ENCODE data around the gene CLIC3.

Gene CLIC3

DNA sequence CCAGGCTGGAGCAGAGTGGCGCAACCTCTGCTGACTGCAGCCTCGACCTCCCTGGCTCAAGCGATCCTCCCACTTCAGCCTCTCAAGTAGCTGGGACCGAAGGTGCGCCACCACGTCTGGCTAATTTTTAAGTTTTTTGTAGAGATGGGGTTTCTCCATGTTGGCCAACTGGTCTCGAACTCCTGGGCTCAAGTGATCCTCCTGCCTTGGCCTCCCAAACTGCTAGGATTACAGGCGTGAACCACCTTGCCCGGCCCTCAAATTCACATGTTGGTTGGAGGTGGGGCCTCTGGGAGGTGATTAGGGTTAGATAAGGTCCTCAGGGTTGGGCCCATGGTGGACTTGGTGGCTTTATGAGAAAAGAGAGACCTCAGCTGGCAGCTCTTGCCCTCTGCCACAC lies 34.2 kb downstream of the CLIC3 start:
- no peak for DNase-seq

- peak; percentile 32 for DNase-seq
These were observed 34.9 kb downstream of the CLIC3 start for GRCh38 chr9:136961279-136962065.

DNA sequence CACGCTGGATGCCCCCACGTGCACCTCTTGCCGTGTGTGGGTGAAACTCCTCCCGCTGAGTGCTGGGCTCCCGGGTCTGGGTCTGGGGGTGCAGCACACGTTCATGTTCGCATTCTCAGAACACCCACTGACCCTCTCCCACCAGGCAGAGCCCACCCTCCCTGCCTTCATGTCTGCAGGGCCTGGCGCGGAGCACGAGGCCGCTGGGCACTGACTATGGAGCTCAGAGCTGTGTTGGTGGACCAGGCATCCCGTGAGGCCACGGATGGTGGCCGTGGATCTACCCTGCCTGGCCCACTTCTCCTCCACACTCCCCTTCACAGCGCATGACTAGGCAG lies 35.5 kb downstream of the CLIC3 start:
- no peak for DNase-seq

GRCh38 chr9:136960212-136960937 lies 36.0 kb downstream of the CLIC3 start:
- no peak for DNase-seq

DNA sequence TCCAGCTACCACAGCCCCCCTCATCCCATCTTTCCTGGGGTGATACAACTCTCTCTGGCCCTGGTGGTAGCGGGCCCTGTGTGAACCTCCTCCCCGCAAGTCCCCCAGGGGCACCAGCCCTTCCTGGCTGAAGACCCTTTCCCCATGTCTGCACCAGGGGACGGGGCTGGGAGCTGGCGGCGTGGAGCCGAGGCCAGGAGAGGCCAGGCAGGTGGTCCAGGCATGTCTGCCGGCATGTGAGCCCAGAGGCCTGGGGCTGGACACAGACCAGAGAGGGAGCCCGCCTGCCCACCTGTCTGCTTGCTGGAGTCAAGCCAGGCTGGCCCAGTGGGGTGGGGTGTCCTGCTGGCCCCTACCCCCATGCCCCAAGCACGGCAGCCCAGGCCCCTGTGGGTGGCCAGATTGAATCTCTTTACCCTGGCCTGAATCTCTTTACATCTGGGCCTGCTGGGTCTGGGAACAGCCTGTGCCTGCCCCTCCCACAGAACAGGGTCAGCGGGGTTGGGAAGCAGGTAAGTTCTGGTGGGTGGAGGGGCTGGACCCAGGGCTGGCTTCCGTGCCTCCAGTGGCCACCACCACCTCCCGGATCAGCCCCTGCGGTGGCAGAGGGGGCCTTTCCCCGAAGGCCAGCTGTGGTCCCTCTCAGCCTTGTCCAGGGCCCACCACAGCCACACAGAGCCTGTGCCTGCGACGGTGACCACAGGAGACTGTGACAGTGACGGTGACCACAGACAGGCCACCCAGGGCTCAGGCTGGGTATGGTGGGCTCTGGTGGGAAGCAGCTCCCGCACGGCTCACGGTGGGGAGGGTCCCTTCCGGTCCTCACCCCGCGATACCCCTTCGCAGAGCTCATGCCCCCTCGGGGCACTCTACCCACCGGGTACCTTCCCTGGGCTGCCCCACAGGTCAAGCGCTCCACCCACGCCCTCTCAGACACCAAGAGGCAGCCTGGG lies 37.2 kb downstream of the CLIC3 start:
- no peak for DNase-seq

GRCh38 chr9:136958473-136958872 lies 37.9 kb downstream of the CLIC3 start:
- DNase-seq = no peak

GRCh38 chr9:136957901-136958300 lies 38.5 kb downstream of the CLIC3 start:
- no peak for DNase-seq

- DNase-seq = no peak
These were observed 38.9 kb downstream of the CLIC3 start for GRCh38 chr9:136957461-136957860.

DNA sequence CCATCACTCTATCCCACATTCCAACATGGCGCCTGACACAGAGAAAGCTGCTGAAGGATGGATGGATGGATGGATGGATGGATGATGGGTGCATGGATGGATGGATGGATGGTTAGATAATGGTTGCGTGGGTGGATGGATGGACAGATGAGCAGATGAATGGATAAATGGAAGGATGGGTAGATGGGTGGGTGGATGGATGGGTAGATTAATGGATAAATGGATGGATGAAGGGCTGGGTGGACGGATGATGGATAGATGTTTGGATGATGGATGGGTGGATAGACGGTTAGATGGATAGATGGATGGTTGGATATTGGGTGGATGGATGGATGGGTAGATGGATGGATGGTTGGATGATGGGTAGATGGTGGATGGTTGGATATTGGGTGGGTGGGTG lies 39.8 kb downstream of the CLIC3 start:
- no peak for DNase-seq

DNA sequence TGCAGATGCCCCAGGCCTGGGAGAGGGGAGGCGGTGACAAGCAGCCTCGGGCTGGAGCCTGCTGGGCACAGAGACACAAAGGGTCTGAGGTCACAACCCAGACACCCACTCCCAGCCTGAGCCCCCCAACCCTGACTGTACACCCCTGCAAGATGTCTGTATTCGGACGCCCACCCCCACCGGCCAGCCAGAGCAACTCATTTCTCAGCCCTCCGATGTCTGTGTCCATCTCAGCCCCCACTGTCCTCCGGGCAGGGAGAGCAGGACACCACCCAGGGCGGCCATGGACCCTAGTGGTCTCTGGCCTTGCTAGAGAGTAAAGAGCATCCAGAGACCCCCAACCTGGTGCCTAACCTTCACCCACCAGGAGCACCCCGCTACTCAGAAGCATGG lies 40.4 kb downstream of the CLIC3 start:
- no peak for DNase-seq

DNA sequence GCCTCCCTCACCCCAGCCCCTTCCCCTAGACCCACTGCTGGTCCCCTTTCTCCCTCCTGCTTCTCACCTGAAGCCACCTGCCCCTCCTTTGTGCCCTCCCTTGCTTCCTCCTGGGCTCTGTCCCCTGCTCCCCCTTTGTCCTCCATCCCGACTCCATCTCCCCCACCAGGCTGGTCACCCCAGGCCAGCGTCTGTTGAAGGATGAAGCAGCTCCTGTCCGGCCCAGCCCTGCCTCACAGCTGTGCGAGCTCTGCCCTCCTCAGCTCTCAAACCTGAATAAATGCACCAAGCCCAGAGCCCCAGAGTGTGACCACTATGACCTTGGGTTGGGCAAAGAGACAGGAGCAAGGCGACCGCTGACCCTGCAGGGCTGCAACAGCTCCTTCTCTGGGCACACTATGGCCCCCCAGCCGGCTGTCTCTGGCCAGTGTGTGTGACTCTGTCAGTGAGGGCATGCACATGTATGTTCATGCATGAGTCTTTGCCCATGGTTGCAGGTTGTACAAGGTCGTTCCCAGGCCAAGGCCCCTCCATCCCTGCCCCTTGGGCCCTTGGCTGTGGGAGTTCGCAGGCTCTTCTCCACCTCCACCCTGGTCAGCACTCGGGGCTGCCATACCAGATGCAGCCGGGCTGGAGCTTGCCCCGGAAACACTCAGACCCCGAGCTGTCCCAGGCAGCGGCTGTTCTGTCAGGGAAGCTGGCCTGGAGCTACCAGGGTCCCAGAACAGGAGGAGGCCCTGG lies 41.0 kb downstream of the CLIC3 start:
- no peak for DNase-seq

DNA sequence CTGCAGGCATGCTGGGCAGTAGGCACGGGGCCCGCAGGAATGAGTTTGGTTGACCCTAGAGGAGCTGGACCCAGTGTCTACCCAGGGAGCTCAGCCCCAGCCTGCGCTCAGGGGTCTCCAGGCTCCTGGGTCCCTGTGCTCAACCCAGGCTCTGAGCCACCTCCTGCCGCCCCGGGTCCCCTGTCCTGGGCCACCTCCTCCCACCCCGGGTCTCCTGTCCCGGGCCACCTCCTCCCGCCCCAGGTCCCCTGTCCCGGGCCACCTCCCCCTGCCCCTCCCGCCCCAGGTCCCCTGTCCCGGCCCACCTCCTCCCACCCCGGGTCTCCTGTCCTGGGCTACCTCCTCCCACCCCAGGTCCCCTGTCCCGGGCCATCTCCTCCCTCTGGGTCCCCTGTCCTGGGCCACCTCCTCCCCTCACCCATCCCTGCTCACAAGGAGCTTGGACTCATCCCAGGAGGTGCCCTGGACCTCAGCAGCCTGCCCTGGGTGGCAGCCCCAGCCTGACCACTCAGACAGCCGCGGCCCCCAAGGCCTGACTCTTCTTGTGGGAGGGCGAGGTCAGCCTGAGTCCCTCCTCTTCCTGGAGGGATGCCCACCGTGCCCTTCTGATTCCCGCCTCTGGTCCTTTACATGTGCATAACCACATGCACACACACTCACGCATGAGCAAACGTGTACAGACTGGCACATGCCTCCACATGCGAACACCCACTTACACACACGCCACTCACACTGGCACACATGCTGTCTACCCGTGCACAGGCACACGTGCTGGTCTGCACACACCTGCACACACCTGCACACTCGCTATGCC lies 41.9 kb downstream of the CLIC3 start:
- DNase-seq = no peak

GRCh38 chr9:136953771-136954269 lies 42.5 kb downstream of the CLIC3 start:
- no peak for DNase-seq

DNA sequence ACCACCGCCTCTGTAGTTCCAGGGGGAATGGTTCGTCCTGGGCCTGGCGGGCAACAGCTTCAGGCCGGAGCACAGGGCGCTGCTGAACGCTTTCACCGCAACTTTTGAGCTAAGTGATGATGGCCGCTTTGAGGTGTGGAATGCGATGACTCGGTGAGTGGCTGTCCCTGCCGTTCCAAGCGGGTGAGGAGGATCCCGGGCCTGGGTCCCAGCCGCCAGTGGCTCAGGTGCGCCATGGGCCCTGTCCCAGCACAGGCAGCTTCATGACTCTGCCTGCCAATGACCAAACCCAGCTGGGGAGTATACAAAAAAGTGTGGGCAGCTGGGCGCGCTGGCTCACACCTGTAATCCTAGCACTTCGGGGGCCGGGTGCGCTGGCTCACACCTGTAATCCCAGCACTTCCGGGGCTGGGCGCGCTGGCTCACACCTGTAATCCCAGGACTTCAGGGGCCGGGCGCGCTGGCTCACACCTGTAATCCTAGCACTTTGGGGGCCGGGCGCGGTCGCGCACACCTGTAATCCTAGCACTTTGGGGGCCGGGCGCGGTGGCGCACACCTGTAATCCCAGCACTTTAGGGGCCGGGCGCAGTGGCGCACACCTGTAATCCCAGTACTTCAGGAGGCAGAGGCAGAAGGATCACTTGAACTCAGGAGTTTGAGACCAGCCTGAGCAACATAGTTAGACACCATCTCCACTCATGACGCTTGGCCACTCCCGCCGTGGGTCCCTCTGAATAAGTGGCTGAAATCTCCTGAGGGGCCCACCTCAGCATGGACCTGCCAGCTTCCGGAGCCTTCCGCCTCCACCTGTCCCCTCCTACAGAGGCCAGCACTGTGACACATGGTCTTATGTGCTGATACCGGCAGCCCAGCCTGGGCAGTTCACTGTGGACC lies 43.2 kb downstream of the CLIC3 start:
- DNase-seq = no peak

DNA sequence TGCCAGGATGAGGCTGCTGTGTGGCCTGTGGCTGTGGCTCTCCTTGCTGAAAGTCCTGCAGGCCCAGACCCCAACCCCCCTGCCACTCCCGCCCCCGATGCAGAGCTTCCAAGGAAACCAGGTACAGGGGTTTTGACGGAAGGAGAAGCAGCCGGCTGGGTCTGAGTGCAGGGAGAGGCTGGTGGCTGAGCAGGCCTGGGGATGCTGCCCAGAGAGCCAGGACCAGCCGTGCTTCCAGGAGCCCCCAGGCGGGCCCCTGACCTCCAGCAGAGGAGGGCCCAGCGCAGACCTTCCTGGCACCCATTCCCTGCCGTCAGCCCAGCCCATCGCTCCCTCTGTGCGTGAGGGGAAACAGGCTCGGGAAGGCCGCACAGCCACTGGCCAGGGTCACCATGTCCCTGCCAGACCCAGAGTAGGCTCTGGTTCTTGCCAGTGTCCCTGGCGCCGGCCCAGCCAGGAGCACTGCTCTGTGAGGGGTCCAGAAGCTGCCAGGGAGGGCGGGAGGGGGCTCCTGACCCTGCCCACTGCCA lies 44.0 kb downstream of the CLIC3 start:
- peak; percentile 63 for DNase-seq

- no peak for DNase-seq
These were observed 44.6 kb downstream of the CLIC3 start, which contains the start of gene LCN12 for GRCh38 chr9:136951541-136952320. TSS of gene LCN12 (plus strand) at chr9:136952273. CDS start at chr9:136952328, 55 bp downstream.

DNA sequence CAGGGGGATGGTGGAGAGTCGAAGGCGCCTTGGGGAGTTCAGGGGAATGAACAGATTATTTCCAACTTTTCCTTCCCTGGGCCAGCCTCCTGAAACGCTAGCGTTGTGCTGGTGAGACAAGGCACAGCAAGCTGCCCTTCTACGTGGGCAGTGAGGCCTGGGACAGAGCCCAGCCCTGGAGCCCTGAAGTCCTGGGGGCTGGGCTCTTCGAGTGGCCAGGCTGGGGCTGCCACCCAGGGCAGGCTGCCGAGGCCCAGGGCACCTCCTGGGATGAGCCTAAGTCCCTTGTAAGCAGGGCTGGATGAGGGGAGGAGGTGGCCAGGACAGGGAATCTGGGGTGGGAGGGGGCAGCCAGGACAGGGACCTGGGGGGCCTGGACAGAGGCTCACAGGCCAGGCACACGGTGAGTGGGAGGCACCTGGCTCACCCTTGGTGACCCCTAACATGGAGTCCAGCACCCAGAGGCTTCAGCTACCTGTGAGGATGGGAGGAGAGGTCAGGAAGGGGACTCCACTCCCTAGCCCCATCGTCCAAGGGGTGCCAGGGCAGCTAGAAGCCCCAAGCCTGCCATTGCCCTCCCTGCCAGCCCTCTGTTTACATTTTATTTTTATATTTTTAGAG lies 45.6 kb downstream of the CLIC3 start:
- no peak for DNase-seq

- peak; percentile 95 for DNase-seq
These were observed 46.3 kb downstream of the CLIC3 start for GRCh38 chr9:136949817-136950655.
